ENCODE measurements around the gene GALNT16. TPM values are rescaled to one million over a fixed set of nuclear protein-coding genes. Genes with fewer than 3 reads are reported as not detected.

Gene GALNT16
- total and polyA plus RNA-seq, 2 donors (not counting 1 experiment from before 2014, with no cell fraction given): 0.09 to 3.4 TPM

GRCh38 chr14:69267492-69267891 lies 7.5 kb downstream of the GALNT16 start:
- no peaks in the 10 kb centered on the region for H3K36me3 ChIP-seq (replicated peaks in 1 of 2; ENCODE audit: control extremely low read depth in 1 of 2, control insufficient read depth in 1 of 2, extremely low read depth in 1 of 2, insufficient read depth in 2 of 2, low read length in 1 of 2)
- Mint-ChIP-seq H3K9me3 (ENCODE audit: insufficient read depth) (no peaks in the 10 kb centered on the region), H3K27me3 (peaks cover 25% of the 10 kb centered on the region), H3K27ac (no peak overlapping the region), H3K4me3 (no peak overlapping the region), H3K4me1 (no peaks in the 10 kb centered on the region)
- H4K20me1 ChIP-seq (ENCODE audit: control insufficient read depth, insufficient read depth, low read length, poor library complexity, severe bottlenecking): no peaks in the 10 kb centered on the region
- H3K27me3 ChIP-seq (replicated peaks in 1 of 4; ENCODE audit: control extremely low read depth in 1 of 4, control insufficient read depth in 3 of 4, insufficient read depth in 4 of 4, low read length in 3 of 4): peaks cover 0 to 20% (median 2%) of the 10 kb centered on the region in 4 experiments
- TF ChIP-seq EZH2 (IDR thresholded peaks at IDR 0.05; ENCODE audit: borderline replicate concordance, insufficient read depth, low read depth, low read length, poor library complexity, severe bottlenecking): no peak
- TF ChIP-seq, protein P1, sequence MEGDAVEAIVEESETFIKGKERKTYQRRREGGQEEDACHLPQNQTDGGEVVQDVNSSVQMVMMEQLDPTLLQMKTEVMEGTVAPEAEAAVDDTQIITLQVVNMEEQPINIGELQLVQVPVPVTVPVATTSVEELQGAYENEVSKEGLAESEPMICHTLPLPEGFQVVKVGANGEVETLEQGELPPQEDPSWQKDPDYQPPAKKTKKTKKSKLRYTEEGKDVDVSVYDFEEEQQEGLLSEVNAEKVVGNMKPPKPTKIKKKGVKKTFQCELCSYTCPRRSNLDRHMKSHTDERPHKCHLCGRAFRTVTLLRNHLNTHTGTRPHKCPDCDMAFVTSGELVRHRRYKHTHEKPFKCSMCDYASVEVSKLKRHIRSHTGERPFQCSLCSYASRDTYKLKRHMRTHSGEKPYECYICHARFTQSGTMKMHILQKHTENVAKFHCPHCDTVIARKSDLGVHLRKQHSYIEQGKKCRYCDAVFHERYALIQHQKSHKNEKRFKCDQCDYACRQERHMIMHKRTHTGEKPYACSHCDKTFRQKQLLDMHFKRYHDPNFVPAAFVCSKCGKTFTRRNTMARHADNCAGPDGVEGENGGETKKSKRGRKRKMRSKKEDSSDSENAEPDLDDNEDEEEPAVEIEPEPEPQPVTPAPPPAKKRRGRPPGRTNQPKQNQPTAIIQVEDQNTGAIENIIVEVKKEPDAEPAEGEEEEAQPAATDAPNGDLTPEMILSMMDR (IDR thresholded peaks at IDR 0.05): no peak
- H3K27ac ChIP-seq (ENCODE audit: low read length in 2 of 2): no peak overlapping the region
- ATAC-seq (ENCODE audit: low read depth) (no peak), DNase-seq (no peak)
- CTCF ChIA-PET: no interaction called here
- no peak overlapping the region for H3K4me3 ChIP-seq (ENCODE audit: control extremely low read depth in 1 of 5, extremely low read depth in 1 of 5, insufficient read depth in 1 of 5, low read depth in 2 of 5, low read length in 4 of 5)
- POLR2A ChIA-PET: no interaction called here
- H3K4me2 ChIP-seq (replicated peaks; ENCODE audit: low read depth, low read length, poor library complexity, severe bottlenecking): no peak overlapping the region
- H3K9ac ChIP-seq (ENCODE audit: low read length): no peak overlapping the region
- H3K4me1 ChIP-seq (ENCODE audit: control insufficient read depth in 2 of 2, insufficient read depth in 2 of 2, low read length in 2 of 2): no peaks in the 10 kb centered on the region
- intact Hi-C loops (cut with micrococcal nuclease): no loop called here
- H2AFZ ChIP-seq (ENCODE audit: insufficient read depth, low read depth, low read length, poor library complexity, severe bottlenecking): no peak overlapping the region
- 92% methylated on average over 2 of the region's 4 CpGs for WGBS (ENCODE audit: insufficient coverage)
- H3K79me2 ChIP-seq (ENCODE audit: control insufficient read depth, insufficient read depth, low read length): no peaks in the 10 kb centered on the region
- no peaks in the 10 kb centered on the region for H3K9me3 ChIP-seq (ENCODE audit: control extremely low read depth in 1 of 3, control insufficient read depth in 2 of 3, insufficient read depth in 1 of 3, low read length in 2 of 3)

DNA sequence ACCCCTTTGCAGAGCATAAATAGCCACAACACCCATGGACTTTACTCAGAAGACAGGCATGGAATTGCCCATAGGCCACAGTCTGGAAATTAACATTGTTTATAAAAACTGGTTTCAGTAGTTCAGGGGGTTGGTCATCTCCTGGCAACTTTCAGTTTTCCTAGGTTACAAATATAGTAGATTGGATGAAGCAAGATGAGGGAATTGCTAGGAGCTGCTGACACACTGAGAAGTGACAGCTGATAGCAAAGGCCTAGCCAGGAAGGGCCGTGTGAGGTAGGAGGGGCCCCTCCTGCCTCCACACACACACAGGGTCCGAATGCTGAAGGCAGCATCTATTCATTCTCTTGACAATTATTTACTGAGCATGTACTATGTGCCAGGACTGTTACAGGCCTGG lies 8.3 kb downstream of the GALNT16 start:
- Mint-ChIP-seq H3K9me3 (ENCODE audit: insufficient read depth) (no peaks in the 10 kb centered on the region), H3K27me3 (peaks cover 24% of the 10 kb centered on the region), H3K4me3 (no peak overlapping the region), H3K4me1 (no peaks in the 10 kb centered on the region), H3K27ac (no peak overlapping the region)
- DNase-seq (no peak), ATAC-seq (ENCODE audit: low read depth) (no peak)
- ChIA-PET CTCF (interaction anchor here (1.0 kb wide), 1 partner anchor 192 kb away, joined by 6 read pairs; no protein-coding TSS in a partner anchor), POLR2A (no interaction called here)
- Histone ChIP-seq H3K4me3 (ENCODE audit: control extremely low read depth in 1 of 5, extremely low read depth in 1 of 5, insufficient read depth in 1 of 5, low read depth in 2 of 5, low read length in 4 of 5) (no peak overlapping the region), H3K4me2 (replicated peaks; ENCODE audit: low read depth, low read length, poor library complexity, severe bottlenecking) (no peak overlapping the region), H3K36me3 (replicated peaks in 1 of 2; ENCODE audit: control extremely low read depth in 1 of 2, control insufficient read depth in 1 of 2, extremely low read depth in 1 of 2, insufficient read depth in 2 of 2, low read length in 1 of 2) (no peaks in the 10 kb centered on the region), H3K27me3 (replicated peaks in 1 of 4; ENCODE audit: control extremely low read depth in 1 of 4, control insufficient read depth in 3 of 4, insufficient read depth in 4 of 4, low read length in 3 of 4) (peaks cover 0 to 16% (median 2%) of the 10 kb centered on the region in 4 experiments), H4K20me1 (ENCODE audit: control insufficient read depth, insufficient read depth, low read length, poor library complexity, severe bottlenecking) (no peaks in the 10 kb centered on the region), H3K4me1 (ENCODE audit: control insufficient read depth in 2 of 2, insufficient read depth in 2 of 2, low read length in 2 of 2) (no peaks in the 10 kb centered on the region), H3K9ac (ENCODE audit: low read length) (no peak overlapping the region), H3K79me2 (ENCODE audit: control insufficient read depth, insufficient read depth, low read length) (no peaks in the 10 kb centered on the region), H3K9me3 (ENCODE audit: control extremely low read depth in 1 of 3, control insufficient read depth in 2 of 3, insufficient read depth in 1 of 3, low read length in 2 of 3) (no peaks in the 10 kb centered on the region), H3K27ac (ENCODE audit: low read length in 2 of 2) (no peak overlapping the region), H2AFZ (ENCODE audit: insufficient read depth, low read depth, low read length, poor library complexity, severe bottlenecking) (no peak overlapping the region)
- WGBS (ENCODE audit: insufficient coverage): no CpG with 5 or more reads among the region's 2 CpGs
- no peak for TF ChIP-seq EZH2 (IDR thresholded peaks at IDR 0.05; ENCODE audit: borderline replicate concordance, insufficient read depth, low read depth, low read length, poor library complexity, severe bottlenecking)
- TF ChIP-seq, protein P1 (IDR thresholded peaks at IDR 0.05): no peak
- intact Hi-C loops (cut with micrococcal nuclease): no loop called here
